Neutrophil (primary cell): ENCODE measurements around the gene RCSD1.

Source experiments
- H3K27ac ChIP-seq: fragments of 200-600 bp; sonication (generic); 2 replicates; pipeline ENCODE4 v1.5.1; 2016; ENCODE audit warnings: mild to moderate bottlenecking, moderate library complexity
- H3K27me3 ChIP-seq: fragments of 200-600 bp; sonication (generic); 2 replicates; pipeline ENCODE4 v1.6.0; 2016; ENCODE audit warnings: mild to moderate bottlenecking
- H3K36me3 ChIP-seq: fragments of 200-600 bp; sonication (generic); 2 replicates; pipeline ENCODE4 v1.5.1; 2017
- H3K4me1 ChIP-seq, 2 experiments: fragments of 200-600 bp in 1 of 2; sonication (generic) in 1 of 2; 1 replicate in 1 of 2; 2 replicates in 1 of 2; pipeline versions ENCODE4 v1.5.1 to v1.6.1; 2013 to 2016; ENCODE audit warnings: low read depth in 1 of 2, low read length in 1 of 2, mild to moderate bottlenecking in 1 of 2, moderate library complexity in 1 of 2; ENCODE audit not compliant: control insufficient read depth in 1 of 2, insufficient read depth in 1 of 2
- H3K4me3 ChIP-seq, 2 experiments: fragments of 200-600 bp in 1 of 2; sonication (generic) in 1 of 2; 1 replicate in 1 of 2; 2 replicates in 1 of 2; pipeline ENCODE4 v1.5.1; 2013 to 2016; ENCODE audit warnings: low read depth in 1 of 2, low read length in 1 of 2, mild to moderate bottlenecking in 1 of 2, moderate library complexity in 1 of 2
- H3K9me3 ChIP-seq: fragments of 200-600 bp; sonication (generic); 2 replicates; pipeline ENCODE4 v1.5.1; 2016
- CTCF ChIP-seq: fragments of 200-600 bp; sonication (generic); IDR thresholded peaks from 2 replicates; pipeline ENCODE4 v1.5.1; 2016; ENCODE audit warnings: antibody characterized with exemption

Gene RCSD1

GRCh38 chr1:167746013-167746672 lies 116.1 kb downstream of the RCSD1 start:
- Histone ChIP-seq H3K27ac (no peak overlapping the region), H3K9me3 (no peaks in the 10 kb centered on the region), H3K4me3 (no peak overlapping the region), H3K27me3 (no peaks in the 10 kb centered on the region), H3K4me1 (no peaks in the 10 kb centered on the region), H3K36me3 (no peaks in the 10 kb centered on the region)
- TF ChIP-seq CTCF, result no peak

GRCh38 chr1:167746988-167747655 lies 117.1 kb downstream of the RCSD1 start:
- Histone ChIP-seq H3K27ac (no peak overlapping the region), H3K27me3 (no peaks in the 10 kb centered on the region), H3K4me3 (no peak overlapping the region), H3K9me3 (no peaks in the 10 kb centered on the region), H3K4me1 (no peaks in the 10 kb centered on the region), H3K36me3 (no peaks in the 10 kb centered on the region)
- no peak for TF ChIP-seq CTCF

- TF ChIP-seq CTCF, result no peak
- no peak overlapping the region for H3K27ac ChIP-seq
- H3K4me1 ChIP-seq, result peaks cover 0 to 3% of the 10 kb centered on the region in 2 experiments
- no peak overlapping the region for H3K4me3 ChIP-seq
- no peaks in the 10 kb centered on the region for H3K9me3 ChIP-seq
- H3K27me3 ChIP-seq, result no peaks in the 10 kb centered on the region
- no peaks in the 10 kb centered on the region for H3K36me3 ChIP-seq
Observed at GRCh38 chr1:167747988-167748387, 118.0 kb downstream of the RCSD1 start.

- Histone ChIP-seq H3K4me3 (no peak overlapping the region), H3K27ac (no peak overlapping the region), H3K36me3 (no peaks in the 10 kb centered on the region), H3K27me3 (no peaks in the 10 kb centered on the region), H3K4me1 (peaks cover 0 to 12% of the 10 kb centered on the region in 2 experiments), H3K9me3 (no peaks in the 10 kb centered on the region)
- no peak for TF ChIP-seq CTCF
Observed at GRCh38 chr1:167748906-167749305, 118.9 kb downstream of the RCSD1 start.

GRCh38 chr1:167749741-167750140 lies 119.7 kb downstream of the RCSD1 start:
- Histone ChIP-seq H3K27me3 (no peaks in the 10 kb centered on the region), H3K4me1 (peaks cover 0 to 15% of the 10 kb centered on the region in 2 experiments), H3K9me3 (no peaks in the 10 kb centered on the region), H3K4me3 (no peak overlapping the region), H3K27ac (no peak overlapping the region), H3K36me3 (no peaks in the 10 kb centered on the region)
- no peak for TF ChIP-seq CTCF
